HG03064 (cell line): ENCODE measurements around the gene MYL12A.
A peak's percentile ranks its signal among the peaks of the same experiment; 100 is the strongest.
"Not testable (repeated sequence)": the region's sequence is repeated elsewhere in the genome, so short reads cannot be mapped to it uniquely, and the experiment has no call there.

Experiments
- ATAC-seq: cut with Tn5 transposase; IDR thresholded peaks from one replicate; pipeline ENCODE4 v1.9.1; 2021; ENCODE audit warnings: low read depth; ENCODE audit not compliant: unreplicated experiment

Gene MYL12A

DNA sequence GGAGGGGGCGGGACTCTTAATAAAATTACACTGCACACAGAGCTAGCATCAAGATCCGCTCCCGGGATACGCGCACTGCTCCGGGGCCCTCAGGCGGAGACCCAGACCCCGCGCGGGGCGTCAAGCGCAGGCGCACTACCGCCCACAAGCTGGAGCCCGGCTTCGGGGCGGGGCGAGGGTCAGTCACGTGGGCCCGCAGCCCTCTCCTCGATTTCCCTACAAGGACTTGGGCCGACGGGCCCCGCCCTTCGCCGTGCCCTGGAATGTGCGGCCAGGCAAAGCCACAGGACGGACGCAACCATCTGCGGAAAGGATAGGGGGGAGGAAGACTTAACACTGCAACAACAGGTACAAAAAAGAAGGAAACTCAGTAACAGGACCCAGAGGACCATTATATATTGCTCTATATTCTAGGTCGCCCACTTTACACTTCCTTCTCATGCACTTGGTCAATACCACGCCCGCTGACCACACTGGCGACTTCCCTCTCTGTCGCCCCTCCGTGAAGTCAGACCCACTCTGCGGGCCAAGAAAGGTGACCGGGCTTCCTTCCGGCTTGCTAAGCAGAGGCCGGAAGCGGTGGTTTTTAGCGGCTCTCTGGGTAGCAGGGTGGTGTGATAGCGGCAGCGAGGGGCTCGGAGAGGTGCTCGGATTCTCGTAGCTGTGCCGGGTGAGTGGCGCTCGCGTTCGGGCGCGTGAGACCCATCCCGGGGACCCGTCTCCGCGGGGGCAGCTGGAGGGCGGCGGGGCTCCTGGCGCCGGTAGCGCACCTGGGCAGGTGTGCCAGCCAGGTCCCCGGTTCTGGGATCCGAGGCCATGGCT is at the start of gene MYL12A:
Gene MYL12A (plus strand): TSS at position 562 of the 822 bp plus-strand sequence. CDS start 5,447 bp downstream, outside the sequence.
- ATAC-seq, result peak; percentile 76

GRCh38 chr18:3198260-3198860 is 49.2 kb upstream of the MYL12A start:
- ATAC-seq, result not testable (repeated sequence)

DNA sequence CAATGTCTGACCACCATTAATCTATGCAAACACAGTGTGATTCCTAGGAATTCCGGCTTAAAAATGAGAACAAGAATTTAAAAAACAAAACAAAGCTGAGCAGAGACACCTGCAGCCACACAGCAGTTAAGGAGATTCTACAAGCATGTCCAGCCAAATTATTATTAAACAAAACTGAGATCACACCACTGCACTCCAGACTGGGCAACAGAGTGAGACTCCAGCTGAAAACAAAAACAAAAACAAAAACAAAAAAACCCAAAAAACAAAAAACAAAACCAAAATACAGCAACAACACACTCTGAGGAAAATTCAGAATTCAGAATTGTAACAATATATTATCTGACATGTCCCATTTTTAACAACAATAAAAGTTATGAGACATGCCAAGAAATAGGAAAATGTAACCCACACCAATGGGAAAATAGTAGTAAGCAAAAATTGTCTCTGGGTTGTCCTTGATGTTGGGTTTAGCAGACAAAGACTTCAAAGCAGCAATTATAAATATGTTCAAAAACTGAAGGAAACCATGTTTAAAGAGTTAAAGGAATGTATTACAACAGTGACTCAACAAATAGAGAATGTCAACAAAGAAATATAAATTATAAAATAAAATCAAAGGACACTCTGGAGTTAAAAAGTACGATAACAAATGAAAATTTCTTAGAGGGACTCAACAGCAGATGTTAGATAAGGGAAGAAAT is 47.5 kb upstream of the MYL12A start:
- ATAC-seq, result no peak

- no peak for ATAC-seq
Observed at GRCh38 chr18:3205239-3205638, 42.4 kb upstream of the MYL12A start.

DNA sequence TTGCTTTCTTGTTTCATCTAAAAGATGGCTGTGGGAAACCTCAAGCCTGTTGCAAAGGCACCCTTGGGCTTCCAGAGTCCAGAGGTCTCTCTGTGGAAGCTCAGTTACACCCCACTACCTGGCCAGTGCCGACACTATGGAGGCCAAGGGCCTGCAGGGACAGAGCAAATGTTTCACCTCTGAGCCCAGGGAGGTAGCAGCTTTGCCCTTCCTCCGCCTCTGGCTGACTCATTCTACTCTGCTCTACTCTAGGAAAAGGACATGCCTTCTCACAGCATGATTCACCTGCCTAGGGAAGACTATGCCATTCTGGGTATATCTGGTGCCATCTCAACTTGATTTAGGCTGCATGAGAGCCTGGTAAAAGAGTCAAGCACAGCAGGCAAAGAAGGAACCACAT is 40.0 kb upstream of the MYL12A start:
- ATAC-seq, result no peak

- ATAC-seq, result peak; percentile 73
Observed at GRCh38 chr18:3209859-3210569, 37.6 kb upstream of the MYL12A start.

DNA sequence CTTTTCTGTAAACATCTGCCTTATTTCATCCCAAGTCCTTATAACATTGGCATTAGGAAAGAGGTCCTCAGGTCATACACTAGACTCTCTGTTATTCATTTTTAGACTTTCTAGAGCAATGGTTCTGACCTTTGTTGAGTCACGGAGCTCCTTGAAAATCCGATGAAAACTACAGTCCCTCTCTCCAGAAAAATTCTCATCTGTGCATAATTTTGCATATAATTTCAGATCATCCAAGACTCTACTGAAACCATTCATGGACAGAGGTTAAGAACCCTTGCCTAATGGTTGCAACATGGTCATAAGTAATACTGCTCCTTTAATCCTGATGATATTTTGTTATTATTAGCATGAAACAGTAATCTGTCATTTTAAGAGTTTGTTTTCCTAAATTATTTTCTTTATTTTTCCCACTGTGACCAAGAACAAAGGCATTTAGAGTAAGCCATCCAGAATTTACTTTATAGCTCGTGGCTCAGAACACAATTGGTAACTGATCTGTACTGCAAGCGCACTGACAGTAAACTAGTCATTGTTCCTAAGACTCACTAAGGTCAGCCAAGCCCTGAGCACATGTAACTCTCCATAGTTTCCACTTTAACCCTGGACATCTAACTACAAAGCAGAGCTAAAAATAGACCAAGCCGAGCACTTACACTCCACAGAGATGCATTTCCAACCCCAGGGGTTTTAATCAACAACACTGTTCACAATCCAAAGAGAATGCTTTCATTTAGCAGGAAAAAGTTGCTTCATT is 36.2 kb upstream of the MYL12A start:
- ATAC-seq, result no peak

DNA sequence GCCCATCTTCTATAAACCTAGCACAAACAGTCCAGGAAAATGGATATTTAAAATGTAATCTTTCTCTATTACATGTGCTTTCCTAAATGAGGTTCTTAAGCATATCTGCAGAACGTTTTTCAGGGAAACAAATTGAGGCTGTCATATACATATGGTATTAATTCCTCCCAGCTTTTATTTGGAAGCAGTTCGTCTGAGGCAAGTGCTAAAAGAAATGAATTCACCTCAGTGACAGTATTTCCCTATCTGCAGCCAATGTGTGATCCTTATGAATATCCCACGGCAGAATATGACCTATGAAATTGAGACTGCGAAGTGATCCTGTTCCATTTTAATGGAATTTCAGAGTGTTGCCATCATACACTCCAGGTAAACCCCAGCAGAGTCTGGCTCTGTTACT is 34.9 kb upstream of the MYL12A start:
- ATAC-seq, result no peak

- no peak for ATAC-seq
Observed at GRCh38 chr18:3213300-3214059, 34.1 kb upstream of the MYL12A start.

DNA sequence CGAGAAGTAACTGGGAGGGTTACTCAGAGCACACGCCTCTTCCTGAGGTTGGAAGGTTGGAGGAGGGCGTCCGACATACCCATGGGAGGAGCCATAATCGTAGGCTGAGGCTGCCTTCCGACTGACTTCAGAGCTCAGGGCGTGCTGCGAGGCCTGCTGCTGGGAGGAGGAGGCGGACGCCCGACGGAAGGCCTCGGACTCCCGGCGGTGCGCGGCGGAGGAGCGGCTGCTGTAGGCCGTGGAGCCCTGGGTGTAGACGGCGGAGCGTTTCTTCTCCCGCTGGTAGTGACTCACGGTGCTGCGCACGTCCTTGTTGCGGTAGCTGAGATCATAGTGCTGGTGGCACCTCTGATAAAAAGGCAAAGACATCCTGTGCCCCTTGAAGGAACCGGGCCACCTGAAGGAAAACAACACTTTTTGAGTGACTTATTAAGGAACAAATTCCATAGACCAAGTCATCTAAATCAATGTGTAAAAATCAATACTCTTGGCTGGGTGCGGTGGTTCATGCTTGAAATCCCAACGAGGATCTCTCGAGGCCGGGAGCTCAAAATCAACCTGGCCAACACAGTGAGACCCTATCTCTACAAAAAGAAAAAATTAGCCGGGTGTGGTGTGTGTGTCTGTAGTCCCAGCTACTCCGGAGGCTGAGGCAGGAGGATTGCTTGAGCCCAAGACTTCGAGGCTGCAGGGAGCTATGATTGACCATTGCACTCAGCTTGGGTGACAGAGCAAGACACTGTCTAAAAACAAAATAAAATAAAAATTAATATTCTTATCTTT is 32.6 kb upstream of the MYL12A start:
- no peak for ATAC-seq

DNA sequence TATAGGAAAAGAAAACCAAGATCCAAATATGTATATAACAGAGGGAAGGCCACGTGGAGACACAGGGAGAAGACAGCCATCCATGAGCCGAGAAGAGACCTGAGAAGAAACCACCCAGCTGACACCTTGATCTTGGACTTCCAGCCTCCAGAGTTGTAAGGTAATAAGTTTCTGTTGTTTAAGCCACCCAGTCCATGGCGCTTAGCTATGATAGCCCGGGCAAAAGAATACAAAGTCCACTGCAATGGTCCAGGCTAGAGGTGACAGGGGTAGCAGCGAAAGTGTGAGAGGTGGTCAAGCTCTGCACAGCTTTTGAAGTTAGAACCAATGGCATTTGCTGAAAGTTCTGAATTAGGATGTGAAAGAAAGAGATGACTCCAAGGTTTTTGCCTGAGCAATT is 30.6 kb upstream of the MYL12A start:
- ATAC-seq, result no peak

- no peak for ATAC-seq
Observed at GRCh38 chr18:3217948-3218647, 29.5 kb upstream of the MYL12A start.

GRCh38 chr18:3218819-3219218 is 28.8 kb upstream of the MYL12A start:
- ATAC-seq, result no peak

DNA sequence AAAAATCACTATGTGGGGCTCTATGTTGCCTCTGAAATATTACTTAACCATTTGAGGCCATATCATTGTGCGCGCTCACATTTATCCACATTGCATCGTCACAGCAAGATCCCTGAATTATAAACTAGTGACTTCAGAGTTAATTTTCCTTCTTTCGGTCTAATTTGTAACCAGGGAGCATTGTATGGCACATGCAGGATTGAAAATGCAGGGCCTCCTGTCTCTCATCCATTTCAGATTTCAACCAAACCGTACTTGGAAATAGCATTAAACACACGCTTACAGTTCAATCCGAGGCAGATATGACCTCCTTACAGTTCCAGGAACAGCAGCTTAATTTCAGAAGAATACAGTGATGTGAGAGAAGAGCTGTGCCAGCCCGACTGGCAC is 28.4 kb upstream of the MYL12A start:
- ATAC-seq, result no peak

DNA sequence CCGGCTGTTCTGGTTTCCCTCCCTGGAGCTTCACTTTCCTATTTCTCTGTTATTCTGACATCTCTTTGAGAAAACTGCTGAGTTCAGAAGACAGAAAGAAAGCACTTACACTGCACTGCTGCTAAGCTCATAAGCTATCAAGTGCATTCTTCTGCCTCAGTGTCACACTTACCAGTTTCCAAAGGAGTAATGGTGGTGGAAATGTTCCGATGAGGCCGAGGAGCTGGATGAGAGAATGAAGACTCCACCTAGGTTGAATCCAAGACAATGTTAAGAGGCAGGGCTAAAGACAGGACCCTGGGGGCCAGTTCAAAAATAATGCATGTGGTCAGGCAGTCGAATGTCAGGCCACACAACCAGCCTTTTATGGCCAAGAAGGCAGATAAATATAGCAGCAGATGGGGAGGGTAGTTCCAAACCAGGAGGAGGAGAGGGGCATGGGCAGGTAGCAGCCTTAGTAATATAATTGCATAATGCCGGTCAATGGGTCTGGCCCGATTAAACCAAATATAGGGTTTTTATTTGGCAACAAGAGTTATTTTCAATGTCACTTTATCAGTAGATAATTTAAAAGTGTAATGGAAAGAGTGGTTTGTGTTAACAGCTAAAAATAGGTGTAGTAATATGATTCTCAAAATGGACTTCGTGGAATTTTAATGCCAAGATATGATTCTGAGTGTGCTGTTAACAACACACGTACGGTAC is 27.8 kb upstream of the MYL12A start, which contains the start of gene MYOM1:
Gene MYOM1 (minus strand): TSS at position 338 of the 705 bp plus-strand sequence. CDS start 4,745 bp downstream, outside the sequence.
- ATAC-seq, result no peak

DNA sequence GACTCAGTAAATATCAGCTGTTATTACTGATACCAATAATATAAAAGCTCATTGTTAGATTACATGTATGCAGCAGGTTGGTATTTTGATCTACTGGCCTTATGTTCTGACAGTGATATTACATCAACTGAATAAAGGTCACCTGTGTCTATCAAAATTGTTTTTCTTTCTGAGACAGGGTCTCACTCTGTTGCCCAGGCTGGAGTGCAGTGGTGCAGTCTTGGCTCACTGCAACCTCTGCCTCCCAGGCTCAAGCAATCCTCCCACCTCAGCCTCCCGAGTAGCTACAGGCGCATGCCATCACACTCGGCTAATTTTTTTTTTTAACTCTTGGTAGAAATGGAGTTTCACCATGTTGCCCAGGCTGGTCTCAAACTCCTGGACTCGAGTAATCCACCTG is 26.7 kb upstream of the MYL12A start:
- ATAC-seq, result not testable (repeated sequence)

DNA sequence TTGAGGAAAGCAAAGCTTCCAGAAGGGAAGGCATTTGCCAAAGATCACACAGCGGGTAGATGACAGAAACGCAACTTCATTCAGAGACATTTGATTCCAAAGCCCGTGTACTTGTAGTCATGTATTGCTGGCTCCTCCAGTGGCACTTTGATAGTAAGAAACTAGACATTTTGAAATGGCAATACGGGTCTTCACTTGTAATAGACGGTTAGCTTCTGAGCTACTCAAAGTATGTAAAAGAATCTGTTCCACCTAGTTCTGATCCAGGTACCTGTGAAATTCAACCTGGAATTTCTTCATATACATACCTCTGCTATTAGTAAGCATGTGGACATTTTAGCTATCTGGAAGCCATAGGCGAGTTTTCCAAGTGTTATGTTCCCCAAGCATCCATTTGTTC is 26.1 kb upstream of the MYL12A start:
- ATAC-seq, result no peak
